PFSK-1 (cell line): Measurements from ENCODE around the gene HOXA2.

Experiments used
- REST ChIP-seq, 2 experiments: IDR thresholded peaks; 2 replicates each; pipeline versions ENCODE4 v1.6.1 to v1.8.0; 2011 to 2012; ENCODE audit warnings: low read depth in 2 of 2, low read length in 2 of 2, control low read depth in 1 of 2, inconsistent platforms in 1 of 2, mild to moderate bottlenecking in 1 of 2, moderate library complexity in 1 of 2; ENCODE audit not compliant: insufficient read depth in 1 of 2
- TAF1 ChIP-seq: IDR thresholded peaks from 2 replicates; pipeline ENCODE4 v1.6.1; 2012; ENCODE audit warnings: low read length, control low read depth, borderline replicate concordance; ENCODE audit not compliant: insufficient read depth

- no peak for TF ChIP-seq TAF1
- TF ChIP-seq REST (IDR thresholded peaks at IDR 0.05; ENCODE audit: insufficient read depth in 1 of 2, low read depth in 2 of 2, low read length in 2 of 2) = no peak
Measured at GRCh38 chr7:27079234-27079975, 23.1 kb downstream of the HOXA2 start.
